ENCODE measurements around the gene DDX24. TPM values are rescaled to one million over a fixed set of nuclear protein-coding genes. Genes with fewer than 3 reads are reported as not detected.

Gene DDX24
- total RNA-seq, 1 donor from 2014 or later = 168 TPM

GRCh38 chr14:94051779-94052178 lies 29.2 kb downstream of the DDX24 start:
- H3K4me3 Mint-ChIP-seq = no peak overlapping the region
- peaks cover 31% of the 10 kb centered on the region for H3K36me3 Mint-ChIP-seq (ENCODE audit: low read depth)
- no peak for TF ChIP-seq CTCF (conservative IDR thresholded peaks at IDR 0.05)
- no peak for DNase-seq (ENCODE audit: low read depth, low spot score)
- no peak overlapping the region for H3K27ac Mint-ChIP-seq (ENCODE audit: unreplicated experiment)
- no peaks in the 10 kb centered on the region for H3K4me1 Mint-ChIP-seq
- H3K27me3 Mint-ChIP-seq (ENCODE audit: low read depth) = no peaks in the 10 kb centered on the region
- no peaks in the 10 kb centered on the region for H3K9me3 Mint-ChIP-seq

- Mint-ChIP-seq H3K4me3 (no peak overlapping the region), H3K9me3 (no peaks in the 10 kb centered on the region), H3K36me3 (ENCODE audit: low read depth) (peaks cover 31% of the 10 kb centered on the region), H3K27ac (ENCODE audit: unreplicated experiment) (peak overlapping the region; percentile 0), H3K4me1 (no peaks in the 10 kb centered on the region), H3K27me3 (ENCODE audit: low read depth) (no peaks in the 10 kb centered on the region)
- DNase-seq (ENCODE audit: low read depth, low spot score) = no peak
- peak; percentile 52 for TF ChIP-seq CTCF (conservative IDR thresholded peaks at IDR 0.05)
These were observed 29.9 kb downstream of the DDX24 start for GRCh38 chr14:94051115-94051514.

GRCh38 chr14:94050231-94050880 lies 30.6 kb downstream of the DDX24 start:
- DNase-seq (ENCODE audit: low read depth, low spot score) = no peak
- peaks cover 27% of the 10 kb centered on the region for H3K36me3 Mint-ChIP-seq (ENCODE audit: low read depth)
- no peaks in the 10 kb centered on the region for H3K27me3 Mint-ChIP-seq (ENCODE audit: low read depth)
- no peaks in the 10 kb centered on the region for H3K4me1 Mint-ChIP-seq
- H3K27ac Mint-ChIP-seq (ENCODE audit: unreplicated experiment) = no peak overlapping the region
- H3K9me3 Mint-ChIP-seq = no peaks in the 10 kb centered on the region
- TF ChIP-seq CTCF (conservative IDR thresholded peaks at IDR 0.05) = no peak
- no peak overlapping the region for H3K4me3 Mint-ChIP-seq

GRCh38 chr14:94049625-94050023 lies 31.4 kb downstream of the DDX24 start:
- Mint-ChIP-seq H3K27me3 (ENCODE audit: low read depth) (no peaks in the 10 kb centered on the region), H3K4me1 (no peaks in the 10 kb centered on the region), H3K9me3 (no peaks in the 10 kb centered on the region), H3K4me3 (no peak overlapping the region), H3K36me3 (ENCODE audit: low read depth) (peaks cover 20% of the 10 kb centered on the region), H3K27ac (ENCODE audit: unreplicated experiment) (no peak overlapping the region)
- DNase-seq (ENCODE audit: low read depth, low spot score) = no peak
- TF ChIP-seq CTCF (conservative IDR thresholded peaks at IDR 0.05) = no peak

- Mint-ChIP-seq H3K27ac (ENCODE audit: unreplicated experiment) (no peak overlapping the region), H3K36me3 (ENCODE audit: low read depth) (peaks cover 16% of the 10 kb centered on the region), H3K4me1 (no peaks in the 10 kb centered on the region), H3K9me3 (no peaks in the 10 kb centered on the region), H3K27me3 (ENCODE audit: low read depth) (no peaks in the 10 kb centered on the region), H3K4me3 (no peak overlapping the region)
- no peak for TF ChIP-seq CTCF (conservative IDR thresholded peaks at IDR 0.05)
- no peak for DNase-seq (ENCODE audit: low read depth, low spot score)
These were observed 32.0 kb downstream of the DDX24 start for GRCh38 chr14:94048691-94049624.

All from neural crest cell (in vitro differentiated cells).